Adrenal gland (tissue), 5 donors: ENCODE results near the gene TBCEL.

ENCODE experiments used
- CTCF ChIP-seq, 6 experiments: fragments of 450-650 bp in 4 of 6; fragments of 200-600 bp in 2 of 6; sonication (generic) in 1 of 6; IDR thresholded peaks; 1 replicate in 5 of 6; 2 replicates in 1 of 6; pipeline versions ENCODE4 v1.5.1 to v1.8.0; 2016 to 2021; ENCODE audit warnings: antibody characterized with exemption in 6 of 6, mild to moderate bottlenecking in 2 of 6, moderate library complexity in 1 of 6
- POLR2A ChIP-seq, 2 donors: fragments of 450-650 bp; IDR thresholded peaks; one replicate each; pipeline ENCODE4 v1.6.1; 2017; ENCODE audit warnings: antibody characterized with exemption in 2 of 2, mild to moderate bottlenecking in 2 of 2, moderate library complexity in 1 of 2
- donor health status: DM: no; HTN: no; CAD: no.

- TF ChIP-seq CTCF (IDR thresholded peaks at IDR 0.05) (no peak), POLR2A (IDR thresholded peaks at IDR 0.05) (no peak)
Observed at GRCh38 chr11:121031167-121031566, 7.3 kb downstream of the TBCEL start.
